IMR-90 (cell line): ENCODE measurements around the gene CCDC69. TPM values are rescaled to one million over a fixed set of nuclear protein-coding genes. Genes with fewer than 3 reads are reported as not detected.

Source experiments
- ATAC-seq: fragments of 200-7000 bp; cut with Tn5 transposase; 2 replicates; pipeline ENCODE4 v1.9.1; 2020; ENCODE audit warnings: low read depth, mild to moderate bottlenecking, moderate library complexity
- BruUV-seq: library from RNA; stranded (reverse); fragments of 400-500 nt; replicated peaks from 2 replicates; lab custom pipeline; 2021; lab: Mats Ljungman, UMichigan
- CTCF ChIA-PET: fragments of 300-600 bp; formaldehyde crosslinking; extraction: SDS; loops from one replicate; lab custom pipeline; 2021; ENCODE audit warnings: antibody characterized with exemption; lab: Yijun Ruan, JAX
- POLR2A ChIA-PET: fragments of 300-600 bp; sonication (Branson Sonifier 250); formaldehyde crosslinking; loops from one replicate; lab custom pipeline; 2022; ENCODE audit warnings: antibody characterized with exemption; ENCODE audit not compliant: unreplicated experiment; lab: Charles Lee
- DNase-seq: peaks from one replicate; pipeline ENCODE4 v3.0.0; 2013
- H2AFZ ChIP-seq: replicated peaks from 2 replicates; pipeline ENCODE3; 2013; ENCODE audit warnings: low read length, mild to moderate bottlenecking; ENCODE audit not compliant: poor library complexity
- H2AK5ac ChIP-seq: 2 replicates; pipeline ENCODE4 v1.6.1; 2013; ENCODE audit warnings: low read depth, low read length, inconsistent platforms
- H2AK9ac ChIP-seq: replicated peaks from 2 replicates; pipeline ENCODE3; 2013; ENCODE audit warnings: mild to moderate bottlenecking, low read depth, low read length, moderate library complexity; ENCODE audit not compliant: poor library complexity
- H2BK120ac ChIP-seq: 2 replicates; pipeline ENCODE4 v1.6.1; 2013; ENCODE audit warnings: low read depth, low read length, inconsistent platforms
- H2BK15ac ChIP-seq: 3 replicates; pipeline ENCODE4 v1.6.1; 2013; ENCODE audit warnings: low read depth, low read length, inconsistent platforms
- H2BK20ac ChIP-seq: 2 replicates; pipeline ENCODE4 v1.6.1; 2013; ENCODE audit warnings: low read depth, mild to moderate bottlenecking, inconsistent platforms, low read length, moderate library complexity
- H2BK5ac ChIP-seq: 2 replicates; pipeline ENCODE4 v1.6.1; 2013; ENCODE audit warnings: mild to moderate bottlenecking, low read depth, low read length, inconsistent platforms; ENCODE audit not compliant: poor library complexity, severe bottlenecking
- H3K14ac ChIP-seq: replicated peaks from 2 replicates; pipeline ENCODE4 v1.6.1; 2013; ENCODE audit warnings: low read depth, low read length, inconsistent platforms
- H3K18ac ChIP-seq: 2 replicates; pipeline ENCODE4 v1.6.1; 2013; ENCODE audit warnings: low read depth, low read length, control low read depth
- H3K23ac ChIP-seq: 2 replicates; pipeline ENCODE4 v1.6.1; 2013; ENCODE audit warnings: low read depth, low read length, inconsistent platforms
- H3K27ac ChIP-seq: 2 replicates; pipeline ENCODE4 v1.5.1; 2013; ENCODE audit warnings: mild to moderate bottlenecking, control low read depth, low read length; ENCODE audit not compliant: insufficient read depth
- H3K27me3 ChIP-seq: 2 replicates; pipeline ENCODE4 v1.6.1; 2013; ENCODE audit warnings: low read length; ENCODE audit not compliant: control insufficient read depth, insufficient read depth
- H3K36me3 ChIP-seq: 2 replicates; pipeline ENCODE4 v1.6.1; 2013; ENCODE audit warnings: low read length, mixed read lengths; ENCODE audit not compliant: control insufficient read depth, insufficient read depth
- H3K4ac ChIP-seq: 2 replicates; pipeline ENCODE4 v1.6.1; 2013; ENCODE audit warnings: low read depth, low read length, inconsistent platforms
- H3K4me1 ChIP-seq: 2 replicates; pipeline ENCODE4 v1.6.1; 2013; ENCODE audit warnings: low read length, mixed read lengths; ENCODE audit not compliant: control insufficient read depth, insufficient read depth
- H3K4me2 ChIP-seq: 2 replicates; pipeline ENCODE4 v1.6.1; 2013; ENCODE audit warnings: low read depth, mild to moderate bottlenecking, control low read depth, low read length, moderate library complexity
- H3K4me3 ChIP-seq: 2 replicates; pipeline ENCODE4 v1.5.1; 2013; ENCODE audit warnings: low read depth, mild to moderate bottlenecking, control low read depth, low read length, moderate library complexity; ENCODE audit not compliant: insufficient read depth
- H3K56ac ChIP-seq: 2 replicates; pipeline ENCODE4 v1.6.1; 2013; ENCODE audit warnings: low read length, inconsistent platforms; ENCODE audit not compliant: insufficient read depth; ENCODE audit errors: extremely low read depth
- H3K79me1 ChIP-seq, 2 experiments: 2 replicates each; pipeline ENCODE4 v1.6.1; 2013; ENCODE audit warnings: low read length in 2 of 2, inconsistent platforms in 1 of 2, low read depth in 1 of 2
- H3K9ac ChIP-seq: 2 replicates; pipeline ENCODE4 v1.6.1; 2013; ENCODE audit warnings: low read depth, low read length, control low read depth
- H3K9me1 ChIP-seq: 2 replicates; pipeline ENCODE4 v1.6.1; 2013; ENCODE audit warnings: low read length, inconsistent platforms; ENCODE audit not compliant: insufficient read depth
- H3K9me3 ChIP-seq: 2 replicates; pipeline ENCODE4 v1.6.1; 2013; ENCODE audit warnings: low read length; ENCODE audit not compliant: control insufficient read depth, insufficient read depth
- H4K20me1 ChIP-seq: 2 replicates; pipeline ENCODE4 v1.6.1; 2013; ENCODE audit warnings: low read length, inconsistent platforms; ENCODE audit not compliant: insufficient read depth
- H4K5ac ChIP-seq: 2 replicates; pipeline ENCODE4 v1.6.1; 2013; ENCODE audit warnings: mild to moderate bottlenecking, low read depth, low read length, control low read depth
- H4K8ac ChIP-seq, 2 experiments: 2 replicates each; pipeline ENCODE4 v1.6.1; 2013; ENCODE audit warnings: low read depth in 2 of 2, low read length in 2 of 2, control low read depth in 1 of 2, inconsistent platforms in 1 of 2
- H4K91ac ChIP-seq: 2 replicates; pipeline ENCODE4 v1.6.1; 2013; ENCODE audit warnings: low read depth, low read length, inconsistent platforms; ENCODE audit not compliant: insufficient read depth
- FOS ChIP-seq: fragments of 150-350 bp; IDR thresholded peaks from 2 replicates; pipeline ENCODE4 v1.6.1; 2016; ENCODE audit warnings: low read depth, low read length
- RCOR1 ChIP-seq: IDR thresholded peaks from 2 replicates; pipeline ENCODE4 v1.6.1; 2012; ENCODE audit warnings: mild to moderate bottlenecking, low read length, improper control_type of control experiment; ENCODE audit not compliant: insufficient replicate concordance
- SMC3 ChIP-seq: fragments of 150-350 bp; IDR thresholded peaks from 2 replicates; pipeline ENCODE4 v1.6.1; 2016; ENCODE audit warnings: low read depth, mild to moderate bottlenecking, antibody characterized with exemption, low read length, moderate library complexity
- WGBS, 2 experiments: methylation state at CpG; one replicate each; pipeline versions ENCODE4 v1.1.5 to v1.1.7; 2013; ENCODE audit warnings: missing lambda C conversion rate in 2 of 2; ENCODE audit not compliant: insufficient read length in 1 of 2; ENCODE audit errors: extremely low coverage in 2 of 2; 5-methylcytosine and 5-hydroxymethylcytosine counted together
- dilution Hi-C: fragments of 300-500 bp; cut with HindIII; formaldehyde crosslinking; loops from one replicate; pipeline ENCODE4 v1.14.3; 2018; ENCODE audit warnings: low sequenced_read_pairs; ENCODE audit not compliant: unreplicated experiment
- in situ Hi-C: fragments of 300-500 bp; cut with MboI; formaldehyde crosslinking; loops from 3 replicates; pipeline ENCODE4 v1.14.3; 2019; ENCODE audit warnings: low sequenced_read_pairs, inconsistent platforms, mixed read lengths
- intact Hi-C: fragments of 100-400 bp; cut with micrococcal nuclease; formaldehyde crosslinking; loops from 2 replicates; pipeline ENCODE4 v1.10.0; 2022
- polyA plus RNA-seq, 3 experiments: library from polyadenylated mRNA; depleted of rRNA; stranded (reverse); fragments of >200 nt; gene quantifications; 2 replicates each; pipeline ENCODE4 v1.2.3, GENCODE V29; 2012; ENCODE audit warnings: low replicate concordance in 1 of 3
- total RNA-seq: library from RNA; depleted of rRNA; stranded (reverse); fragments of >200 nt; gene quantifications from 2 replicates; pipeline ENCODE4 v1.2.3, GENCODE V29; 2012

Gene CCDC69
- total and polyA plus RNA-seq, 2 of the 4 experiments (the other 2 are of a cell fraction), result 0.36 to 0.48 TPM

DNA sequence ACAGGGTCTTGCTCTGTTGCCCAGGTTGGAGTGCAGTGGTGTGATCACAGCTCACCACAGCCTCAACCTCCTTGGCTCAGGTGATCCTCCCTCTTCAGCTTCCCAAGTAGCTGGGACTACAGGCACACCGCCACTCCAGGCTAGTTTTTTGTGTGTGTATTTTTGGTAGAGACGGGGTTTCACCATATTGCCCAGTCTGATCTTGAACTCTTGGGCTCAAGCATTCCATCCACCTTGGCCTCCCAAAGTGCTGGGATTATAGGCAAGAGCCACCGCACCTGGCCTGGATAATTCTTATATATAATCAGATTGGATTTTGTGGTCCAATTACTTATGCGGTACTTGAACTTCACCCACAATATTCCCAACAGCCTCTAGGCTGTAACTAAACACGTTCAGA, 19.8 kb downstream of the CCDC69 start:
- in situ Hi-C loops, result no loop called here
- Histone ChIP-seq H3K18ac (no peak overlapping the region), H3K4ac (no peak overlapping the region), H3K4me3 (no peak overlapping the region), H2BK5ac (no peak overlapping the region), H4K20me1 (no peaks in the 10 kb centered on the region), H3K9ac (no peak overlapping the region), H2AK9ac (no peak overlapping the region), H2BK120ac (no peak overlapping the region), H4K5ac (no peak overlapping the region), H3K9me3 (no peaks in the 10 kb centered on the region), H3K23ac (no peak overlapping the region), H2BK20ac (no peak overlapping the region), H4K91ac (no peak overlapping the region), H3K79me1 (no peaks in the 10 kb centered on the region), H3K36me3 (no peaks in the 10 kb centered on the region), H3K27me3 (peaks cover 6% of the 10 kb centered on the region; the same call in 1 of the 2 replicates), H4K8ac (no peak overlapping the region), H2AK5ac (no peak overlapping the region), H3K9me1 (no peaks in the 10 kb centered on the region), H3K4me1 (no peaks in the 10 kb centered on the region), H2BK15ac (no peak overlapping the region), H3K56ac (no peak overlapping the region), H3K14ac (no peak overlapping the region), H2AFZ (no peak overlapping the region), H3K27ac (no peak overlapping the region), H3K4me2 (no peak overlapping the region)
- no peak for DNase-seq
- TF ChIP-seq FOS (no peak), RCOR1 (no peak), SMC3 (no peak)
- ChIA-PET POLR2A (no interaction called here), CTCF (no interaction called here)
- no peak for ATAC-seq
- intact Hi-C loops, result no loop called here
- dilution Hi-C loops, result no loop called here
- no CpG with 5 or more reads among the region's 5 CpGs for WGBS, 2 experiments
- no TSS peak for BruUV-seq
